HPDE6-E6E7 (cell line): ENCODE measurements around the gene DOK6.
A peak's percentile ranks its signal among the peaks of the same experiment; 100 is the strongest.

Experiments
- DNase-seq: peaks from one replicate; pipeline ENCODE4 v3.0.0; 2011; ENCODE audit warnings: missing footprints; ENCODE audit errors: extremely low spot score

The DOK6 gene

DNA sequence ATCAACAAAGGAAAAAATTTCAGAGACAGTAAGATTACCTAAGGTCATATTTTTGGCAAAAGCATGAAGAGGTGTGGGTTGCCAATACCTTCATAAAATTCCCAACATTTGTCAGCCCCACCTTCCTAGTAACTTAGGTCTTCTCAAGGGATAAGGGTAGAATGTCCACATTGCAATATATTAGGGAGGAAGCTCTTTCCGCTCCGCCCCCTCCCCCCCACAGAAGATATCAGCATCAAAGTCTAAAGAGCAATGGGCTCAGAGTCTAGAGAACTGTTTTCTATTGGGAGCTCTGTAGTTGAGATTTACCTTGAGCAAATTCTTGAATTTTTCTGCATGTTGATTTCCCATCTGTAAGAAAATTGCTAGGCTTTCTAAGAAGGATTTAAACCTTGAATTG is 346.7 kb downstream of the DOK6 start:
- no peak for DNase-seq

DNA sequence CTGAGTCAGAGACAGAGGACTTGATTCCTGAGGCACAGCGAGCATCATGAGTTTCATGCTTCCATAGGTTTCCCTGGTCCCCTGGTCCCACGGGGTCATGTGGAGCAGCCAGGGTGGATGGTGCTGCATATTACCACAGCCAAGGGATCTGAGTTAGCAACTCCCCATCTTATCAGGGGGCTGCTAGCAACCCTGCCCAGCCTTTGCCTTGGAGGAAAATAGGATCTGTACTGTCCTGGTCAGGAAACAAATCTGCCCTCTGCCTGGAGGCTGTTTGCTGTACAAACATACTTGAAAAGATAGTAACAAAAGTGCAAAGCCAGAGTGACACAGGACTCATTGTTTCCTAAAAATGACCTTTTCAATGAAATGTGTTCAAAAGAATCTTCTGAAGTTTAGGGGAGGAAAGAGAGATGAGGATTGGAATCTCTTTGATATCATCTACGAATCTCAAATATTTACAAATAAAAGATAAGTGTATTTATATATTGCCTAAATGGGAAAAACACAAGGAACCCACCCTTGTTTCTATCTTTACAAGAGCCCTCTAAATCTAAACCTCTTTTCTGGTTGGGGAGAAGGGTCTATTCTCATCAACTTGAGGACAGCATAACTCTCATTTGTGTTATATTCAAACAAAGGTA is 352.2 kb downstream of the DOK6 start:
- DNase-seq: no peak

- no peak for DNase-seq
Measured at GRCh38 chr18:69754108-69754507, 353.4 kb downstream of the DOK6 start.

DNA sequence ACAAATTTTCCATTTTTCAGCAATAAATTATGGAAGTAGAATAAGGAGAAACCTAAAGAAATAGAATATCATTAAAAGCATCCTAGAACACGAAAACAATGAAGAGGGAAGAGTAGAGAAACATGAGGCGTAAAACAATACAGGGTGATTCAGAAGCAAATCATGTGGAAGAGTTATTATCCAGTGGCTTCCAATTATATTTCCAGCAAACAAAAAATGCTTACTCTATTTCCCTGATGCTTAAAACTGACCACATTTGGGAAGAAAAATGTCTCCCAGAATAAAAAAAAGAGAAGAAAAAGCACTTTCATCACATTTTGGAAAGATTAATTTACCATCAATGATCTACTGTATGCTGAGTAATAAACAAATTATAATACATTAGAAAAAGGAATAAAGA is 354.4 kb downstream of the DOK6 start:
- no peak for DNase-seq

DNA sequence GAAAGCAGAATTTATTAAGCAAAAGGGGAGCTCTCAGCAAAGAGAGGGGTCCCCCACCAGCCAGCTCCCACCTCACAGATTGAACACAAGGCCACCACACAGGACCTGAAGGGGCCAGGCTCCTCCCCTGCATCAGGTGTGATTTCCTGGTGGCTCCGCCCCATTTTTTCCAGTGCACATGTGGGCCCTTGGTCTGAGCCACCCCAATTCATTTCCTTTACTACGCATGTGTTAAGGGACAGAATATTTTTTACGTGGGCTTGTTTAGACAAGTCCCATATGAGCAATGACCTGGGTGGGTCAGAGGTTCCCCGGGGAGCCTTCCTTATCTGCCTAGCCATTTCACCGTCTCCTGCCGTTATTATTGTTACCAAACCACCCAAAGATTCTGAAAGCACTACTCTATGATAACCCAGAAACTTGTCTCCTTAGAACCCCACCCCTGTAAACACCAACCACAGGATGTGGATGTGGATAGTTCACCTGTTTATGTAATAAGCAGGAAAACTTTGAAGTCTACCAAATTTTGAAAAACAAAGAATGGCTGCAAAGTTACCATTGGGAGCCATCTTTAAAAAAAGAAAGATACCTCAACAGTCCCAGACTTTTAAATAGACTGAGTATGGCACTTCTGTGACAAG is 355.3 kb downstream of the DOK6 start:
- no peak for DNase-seq

GRCh38 chr18:69757733-69758132 is 357.0 kb downstream of the DOK6 start:
- DNase-seq: peak; percentile 6

GRCh38 chr18:69758458-69758857 is 357.8 kb downstream of the DOK6 start:
- no peak for DNase-seq

GRCh38 chr18:69759046-69759445 is 358.4 kb downstream of the DOK6 start:
- no peak for DNase-seq

GRCh38 chr18:69763002-69763401 is 362.3 kb downstream of the DOK6 start:
- DNase-seq: no peak

- no peak for DNase-seq
Measured at GRCh38 chr18:69763821-69764220, 363.1 kb downstream of the DOK6 start.

DNA sequence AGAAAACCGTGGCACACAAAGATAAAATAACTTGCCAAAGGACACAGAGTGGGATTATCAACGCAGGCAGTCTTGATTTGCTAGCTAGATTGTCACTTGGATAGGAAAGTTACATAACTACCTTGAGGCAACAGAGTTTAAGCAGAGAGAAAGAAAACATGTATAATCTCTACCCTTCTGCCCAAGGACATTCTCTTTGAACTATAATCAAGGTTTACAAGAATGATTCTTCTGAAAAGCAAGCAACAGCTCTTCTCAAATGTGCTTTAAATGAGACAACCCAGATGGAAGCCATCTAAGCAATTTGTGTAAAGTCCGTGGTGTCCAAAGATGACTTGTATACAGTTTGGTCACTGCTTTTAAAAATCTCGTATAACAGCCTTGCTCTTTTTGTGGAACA is 369.6 kb downstream of the DOK6 start:
- DNase-seq: no peak

- no peak for DNase-seq
Measured at GRCh38 chr18:69774831-69775230, 374.1 kb downstream of the DOK6 start.

- no peak for DNase-seq
Measured at GRCh38 chr18:69777248-69777647, 376.6 kb downstream of the DOK6 start.

DNA sequence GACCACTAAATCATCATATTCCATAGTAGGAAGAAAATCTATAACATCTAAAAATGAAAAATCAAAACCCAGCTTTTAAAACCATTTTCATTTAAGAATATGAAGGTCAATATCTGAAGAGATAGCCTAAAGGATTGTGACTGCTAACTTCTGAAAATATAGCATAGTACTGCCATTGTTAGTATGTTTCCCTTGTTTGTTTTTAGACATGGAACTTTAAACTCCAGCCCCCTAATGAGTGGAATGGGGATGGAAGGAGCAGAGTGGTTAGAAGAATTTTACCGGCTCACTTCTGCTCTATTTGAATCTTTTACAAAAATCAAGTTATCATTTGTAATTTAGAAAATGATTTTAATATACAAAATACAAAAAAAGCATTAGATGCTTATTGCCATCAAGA is 378.0 kb downstream of the DOK6 start:
- no peak for DNase-seq

- DNase-seq: no peak
Measured at GRCh38 chr18:69780851-69781250, 380.2 kb downstream of the DOK6 start.

DNA sequence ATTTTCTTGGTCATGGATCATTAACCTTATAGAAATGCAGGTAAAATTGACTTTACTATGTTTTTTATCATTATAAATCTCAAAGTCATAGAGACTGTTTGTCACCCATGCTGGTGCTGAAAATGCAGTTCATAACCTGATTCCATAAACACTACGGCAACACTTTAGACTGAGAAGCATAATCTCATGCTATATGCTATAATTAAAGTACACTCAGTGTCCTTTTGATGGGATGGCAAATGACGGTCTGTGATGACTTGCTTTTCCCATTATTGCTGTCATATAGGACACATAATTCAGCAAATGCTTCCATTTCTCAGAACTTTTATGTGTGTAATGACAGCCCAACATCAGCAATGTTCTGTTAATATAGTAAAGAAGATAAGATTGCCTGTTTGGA is 384.1 kb downstream of the DOK6 start:
- DNase-seq: no peak

GRCh38 chr18:69785466-69785865 is 384.8 kb downstream of the DOK6 start:
- DNase-seq: no peak

- DNase-seq: no peak
Measured at GRCh38 chr18:69786427-69786826, 385.7 kb downstream of the DOK6 start.

- DNase-seq: no peak
Measured at GRCh38 chr18:69787825-69788547, 387.3 kb downstream of the DOK6 start.

- no peak for DNase-seq
Measured at GRCh38 chr18:69789794-69790193, 389.1 kb downstream of the DOK6 start.

DNA sequence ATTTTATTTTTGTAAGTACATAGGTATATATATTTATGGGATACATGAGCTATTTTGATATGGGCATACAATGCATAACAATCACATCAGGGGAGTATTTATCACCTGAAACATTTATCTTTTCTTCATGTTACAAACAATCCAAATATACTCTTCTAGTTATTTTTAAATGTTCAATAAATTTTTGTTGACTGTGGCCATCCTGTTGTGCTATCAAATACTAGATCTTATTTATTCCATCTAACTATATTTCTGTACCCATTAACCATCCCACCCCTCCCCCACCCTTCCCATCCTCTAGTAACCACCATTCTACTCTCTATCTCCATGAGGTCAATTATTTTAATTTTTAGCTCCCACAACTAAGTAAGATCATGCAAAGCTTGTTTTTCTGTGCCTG is 390.0 kb downstream of the DOK6 start:
- no peak for DNase-seq

DNA sequence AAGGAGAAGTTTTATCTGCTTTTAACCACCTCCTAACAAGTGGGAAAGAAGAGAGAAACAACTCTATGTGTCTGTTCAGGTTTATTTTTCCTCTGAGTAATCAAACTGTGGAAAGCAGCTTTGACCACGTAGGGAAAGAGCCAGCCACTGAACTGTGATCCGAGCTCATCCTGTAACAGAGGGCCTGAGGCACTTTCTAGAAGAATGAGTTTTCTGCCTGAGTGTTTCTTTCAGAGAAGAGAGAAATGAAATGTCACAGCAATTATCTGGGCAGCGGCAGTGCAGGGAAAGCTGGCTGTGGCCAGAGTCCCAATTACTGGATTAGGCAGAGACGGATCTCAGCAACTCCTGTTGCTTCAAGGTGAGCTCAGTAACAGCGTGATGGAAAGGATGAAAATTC is 395.1 kb downstream of the DOK6 start:
- DNase-seq: no peak
